Hindlimb muscle (tissue), 1 donor: ENCODE measurements around the gene SNAP47. TPM values are rescaled to one million over a fixed set of nuclear protein-coding genes. Genes with fewer than 3 reads are reported as not detected.
A peak's percentile ranks its signal among the peaks of the same experiment; 100 is the strongest.

ENCODE experiments used
- DNase-seq: peaks from one replicate; pipeline ENCODE4 v3.0.0-alpha.2; 2013
- polyA plus RNA-seq: library from polyadenylated mRNA; unstranded; fragments of 120-200 nt; gene quantifications from one replicate; pipeline ENCODE4 v1.2.1, GENCODE V29; 2013; ENCODE audit not compliant: insufficient read length

The SNAP47 gene
- polyA plus RNA-seq, 1 donor, result 35.2 TPM

DNA sequence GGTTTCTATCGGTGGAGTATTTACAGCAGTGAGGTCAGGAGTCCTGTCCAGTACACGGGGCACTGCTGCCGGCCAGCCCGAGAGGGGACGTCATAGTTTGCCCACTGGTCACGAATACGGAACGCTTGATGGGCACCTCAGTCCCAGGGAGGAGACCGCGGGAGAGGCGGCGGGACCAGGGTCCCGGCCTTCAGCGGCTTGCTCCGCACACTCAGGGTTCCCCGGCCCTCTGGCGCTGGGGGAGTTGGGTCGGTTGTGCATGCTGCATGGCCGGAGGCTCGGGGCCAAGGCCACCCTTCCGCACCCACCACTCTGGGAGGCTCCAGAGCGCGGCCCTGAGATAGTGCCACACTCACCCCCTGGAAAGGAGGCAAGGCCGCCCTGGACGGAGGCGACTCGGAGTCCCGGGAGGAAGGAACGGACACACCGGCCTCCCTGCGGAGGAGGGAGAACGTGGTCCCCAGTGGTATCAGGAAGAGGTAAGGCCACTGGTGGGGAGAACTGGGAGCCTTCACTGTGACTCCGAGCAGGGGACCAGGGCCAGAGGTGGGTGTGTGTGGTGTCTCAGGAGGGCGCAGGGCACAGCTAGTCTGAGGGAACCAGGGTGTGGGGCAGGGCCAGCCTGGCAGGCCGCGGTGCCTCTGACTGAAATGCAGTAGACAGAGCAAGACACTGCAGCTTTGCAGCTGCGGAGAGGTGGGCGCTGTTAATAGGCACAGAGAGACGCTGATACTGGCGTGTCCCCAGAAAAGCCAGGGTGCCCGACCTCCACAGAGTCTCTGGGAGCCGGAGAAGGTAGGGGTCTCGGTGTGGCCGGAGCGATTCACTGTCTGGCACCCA, 51.7 kb downstream of the SNAP47 start:
- DNase-seq, result no peak

DNA sequence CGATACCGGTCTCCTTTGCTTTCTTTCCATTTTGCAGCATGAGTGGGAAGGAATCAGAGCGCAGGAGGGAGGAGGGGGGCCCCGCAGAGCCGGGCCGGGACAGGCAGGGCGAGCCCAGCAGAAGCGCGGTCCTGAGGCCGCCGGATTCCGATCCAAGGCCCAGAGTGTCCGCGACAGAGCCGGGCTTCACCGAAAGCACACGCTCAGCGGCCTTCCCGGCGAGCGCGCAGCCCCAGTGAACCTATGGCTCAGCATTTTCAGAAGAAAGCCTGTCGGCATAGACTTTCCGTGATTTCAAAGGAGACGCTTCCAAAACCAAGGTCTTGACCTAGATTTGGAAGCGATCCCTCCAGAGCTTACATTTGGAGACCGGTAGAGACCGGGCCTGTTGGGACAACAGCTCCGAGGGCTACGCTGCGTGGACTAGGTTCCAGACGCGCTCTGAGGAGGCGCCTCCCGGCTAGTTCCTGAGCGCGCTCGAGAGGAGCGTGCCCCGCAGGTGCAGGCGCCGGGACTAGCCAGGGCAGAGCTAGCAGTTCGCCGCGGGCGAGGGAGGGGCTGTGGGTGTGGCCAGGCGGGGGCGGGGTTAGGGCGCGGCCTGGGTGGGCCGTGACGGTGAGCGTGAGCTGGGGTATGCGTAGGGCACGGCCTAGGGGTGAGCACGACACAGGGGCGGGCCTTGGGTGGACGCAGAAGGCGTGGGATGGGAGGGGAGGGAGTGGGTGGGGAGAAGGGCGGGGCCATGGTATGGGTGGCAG, 52.5 kb downstream of the SNAP47 start:
- DNase-seq, result peak; percentile 77

DNA sequence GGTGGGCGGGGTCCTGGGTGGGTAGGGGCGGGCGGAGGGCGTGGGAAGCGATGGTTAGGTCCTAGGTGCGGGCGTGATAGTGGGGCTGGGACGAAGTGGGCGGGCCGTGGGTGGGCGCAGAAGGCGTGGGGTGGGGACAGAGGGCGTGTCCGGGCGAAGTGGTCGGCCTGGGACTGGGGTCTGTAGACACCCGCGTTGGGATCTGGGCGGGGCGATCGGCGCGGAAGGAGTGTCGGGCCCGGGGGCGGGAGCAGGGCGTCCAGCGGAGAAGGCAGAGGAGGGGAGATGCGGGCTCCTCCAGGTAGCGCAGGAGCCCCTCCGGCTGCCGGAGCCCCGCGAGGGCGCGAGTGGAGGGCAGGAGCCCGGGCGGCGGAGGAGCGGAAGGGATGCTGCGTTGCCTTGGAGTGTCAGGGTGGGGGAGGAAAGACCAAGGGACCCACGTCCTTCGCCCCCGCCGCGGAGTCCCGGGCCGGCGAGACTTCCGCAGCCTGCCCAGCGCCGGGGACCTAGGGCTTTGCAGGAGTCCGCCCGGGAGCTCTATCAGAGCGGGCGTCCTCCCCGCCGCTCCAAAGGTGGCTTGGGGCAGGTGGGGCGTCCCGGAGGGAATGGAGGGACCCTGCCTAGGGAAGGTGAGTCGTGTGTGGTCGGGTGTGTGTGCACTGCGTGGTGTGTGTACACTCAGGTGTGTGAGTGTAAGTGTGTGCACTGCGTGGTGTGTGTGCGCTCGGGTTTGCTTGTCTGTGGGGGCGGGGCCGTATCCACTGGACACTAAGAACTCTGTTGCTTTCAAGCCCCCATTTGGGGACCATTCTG, 53.2 kb downstream of the SNAP47 start:
- peak; percentile 59 for DNase-seq

DNA sequence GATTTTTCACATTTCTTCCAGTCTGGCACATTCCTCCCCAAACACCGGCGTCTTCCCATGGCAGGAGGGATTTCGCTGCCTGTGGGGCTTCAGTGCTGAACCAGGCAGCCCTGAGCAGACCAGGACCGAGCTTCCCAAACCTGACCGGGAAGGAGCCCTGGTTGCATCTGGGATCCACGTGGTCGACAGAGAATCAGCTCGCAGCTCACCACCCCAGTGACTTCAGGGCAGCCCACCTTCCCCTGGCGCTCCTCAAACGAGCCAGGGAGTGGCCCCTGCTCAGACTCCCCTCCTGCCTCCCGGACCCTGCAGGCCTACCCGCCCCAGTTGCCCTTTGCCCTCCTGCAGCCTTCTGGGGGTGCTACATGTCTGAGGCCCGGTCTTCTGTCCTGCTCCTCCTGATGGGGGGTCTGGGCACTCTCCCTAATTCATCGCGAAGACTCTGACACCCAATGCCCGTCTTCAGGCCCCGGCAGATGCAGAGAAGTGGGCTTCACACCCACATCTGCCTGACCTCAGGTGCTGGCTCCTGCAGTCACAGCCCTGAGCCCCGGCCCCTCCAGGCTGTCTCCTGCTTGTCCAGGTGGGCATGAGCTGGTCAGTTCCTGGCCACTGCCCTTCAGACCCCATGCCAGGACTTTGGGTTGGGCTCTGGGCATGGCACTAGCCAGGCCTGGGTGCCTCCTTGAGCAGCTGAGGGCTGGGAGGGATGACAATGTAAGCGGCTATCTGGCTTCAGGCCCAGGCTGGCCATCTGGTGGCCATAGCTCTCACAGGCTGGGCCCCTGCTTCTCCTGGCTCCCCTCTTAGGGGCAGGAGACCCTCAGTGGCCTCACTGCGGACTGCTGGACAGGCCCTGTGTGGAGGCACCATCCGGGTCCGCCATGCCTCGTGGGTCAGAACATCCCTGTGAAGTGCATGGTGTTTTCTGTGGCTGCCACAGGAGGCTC, 54.1 kb downstream of the SNAP47 start:
- DNase-seq, result no peak

DNA sequence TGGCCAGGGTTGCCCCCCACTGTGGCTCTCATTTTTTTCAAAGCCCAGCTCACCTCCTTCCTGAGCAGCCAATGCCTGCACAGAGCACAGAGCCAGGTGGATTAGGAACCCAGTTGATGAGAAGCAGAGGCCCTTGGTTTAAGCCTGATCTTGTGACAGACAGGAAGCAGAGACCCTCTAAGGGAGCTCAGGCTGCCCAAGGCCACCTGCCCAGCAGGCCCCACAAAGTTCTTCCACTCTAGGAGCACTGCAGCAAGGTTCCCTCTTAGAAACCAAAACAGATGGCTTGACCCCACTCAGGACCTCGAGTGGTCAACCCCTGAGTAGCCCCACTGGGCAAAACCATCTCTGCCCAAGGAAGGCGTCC, 54.8 kb downstream of the SNAP47 start:
- no peak for DNase-seq

DNA sequence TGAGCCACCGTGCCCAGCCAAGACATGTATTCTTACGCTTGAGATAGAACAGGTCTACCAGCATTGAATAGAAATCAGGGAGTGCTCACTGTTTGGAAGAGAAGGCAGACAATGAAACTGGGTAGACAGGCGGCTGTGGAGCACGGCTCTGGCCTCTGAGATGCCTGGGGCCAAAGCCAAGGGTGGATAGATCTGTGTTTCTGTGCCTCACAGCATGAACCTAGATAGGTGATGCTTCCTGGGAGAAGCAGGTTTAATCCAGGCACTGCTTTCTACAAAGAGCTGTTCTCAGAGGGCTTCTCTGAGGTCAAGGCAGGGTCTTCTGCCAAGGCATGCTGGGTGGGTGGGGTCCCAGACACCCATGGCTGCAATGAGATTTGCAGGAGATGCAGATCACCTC, 55.6 kb downstream of the SNAP47 start:
- DNase-seq, result no peak

DNA sequence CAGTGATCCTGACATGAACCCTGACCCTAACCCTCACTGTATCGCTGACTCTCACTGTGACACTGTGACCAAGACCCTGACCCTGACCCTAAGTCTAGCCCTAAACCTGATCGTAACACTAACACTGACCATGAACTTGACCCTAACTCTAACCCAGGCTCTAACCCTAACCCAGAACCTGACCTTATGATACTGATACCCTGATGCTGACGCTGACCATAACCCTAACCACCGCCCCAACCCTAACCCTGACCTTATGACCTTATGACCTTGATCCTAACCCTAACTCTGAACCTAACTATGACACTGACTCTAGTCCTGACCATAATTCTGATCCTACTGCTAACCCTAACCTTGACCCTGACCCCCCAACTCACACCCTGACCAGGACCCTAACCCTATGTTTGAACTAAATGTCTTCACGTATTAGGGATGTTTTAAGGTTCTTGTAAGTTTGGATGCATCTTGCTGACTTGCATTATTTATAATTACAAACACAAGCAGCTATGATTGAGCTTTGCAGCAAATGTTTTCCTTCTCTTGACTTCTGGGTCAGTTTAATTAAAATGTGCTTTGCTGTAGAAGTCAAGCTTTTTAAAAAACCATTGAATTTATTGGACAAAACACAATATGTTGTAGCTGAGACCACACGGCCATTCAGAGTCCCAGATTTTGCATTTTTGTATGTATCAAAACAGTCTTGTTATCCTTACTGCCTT, 56.3 kb downstream of the SNAP47 start:
- no peak for DNase-seq

DNA sequence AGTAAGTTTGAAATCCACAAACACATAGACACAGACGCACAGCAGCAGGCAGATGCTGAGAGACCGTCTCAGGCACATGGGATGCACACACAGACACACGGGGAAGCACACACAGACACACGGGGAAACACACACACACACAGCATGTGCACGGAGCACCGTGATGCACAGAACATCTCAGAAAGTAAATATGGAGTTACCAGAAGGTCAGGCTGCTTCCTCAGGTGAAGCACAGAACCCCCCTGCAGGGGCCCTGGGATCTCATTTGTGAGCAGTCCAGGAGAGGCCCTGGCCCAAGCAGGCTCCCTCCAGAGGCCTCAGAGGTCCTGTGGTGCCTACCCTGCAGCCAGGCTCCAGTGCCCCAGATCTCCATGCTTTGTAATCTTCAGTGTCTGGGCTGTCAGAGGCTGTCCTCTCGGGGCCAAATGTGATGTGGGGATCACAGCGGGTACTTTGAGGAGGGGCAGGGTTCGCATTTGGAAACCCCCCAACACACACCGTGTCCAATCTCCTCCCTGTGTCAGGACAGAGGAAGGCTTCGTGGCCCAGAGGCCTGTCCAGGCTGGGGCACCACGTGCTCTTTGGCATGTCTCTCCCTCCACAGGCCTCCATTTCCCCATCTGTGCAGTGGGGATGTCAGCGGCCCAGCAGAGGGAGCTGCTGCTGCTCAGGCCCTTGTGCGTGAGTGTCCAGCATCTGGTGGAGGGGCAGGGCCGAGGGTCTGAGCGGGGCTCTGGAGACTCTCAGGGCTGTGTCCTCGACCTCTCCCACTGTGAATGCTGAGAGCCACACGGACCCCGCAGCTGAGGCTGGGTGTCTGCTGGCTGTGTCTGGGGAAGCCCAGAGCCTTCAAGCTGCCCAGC, 57.2 kb downstream of the SNAP47 start:
- DNase-seq, result no peak

DNA sequence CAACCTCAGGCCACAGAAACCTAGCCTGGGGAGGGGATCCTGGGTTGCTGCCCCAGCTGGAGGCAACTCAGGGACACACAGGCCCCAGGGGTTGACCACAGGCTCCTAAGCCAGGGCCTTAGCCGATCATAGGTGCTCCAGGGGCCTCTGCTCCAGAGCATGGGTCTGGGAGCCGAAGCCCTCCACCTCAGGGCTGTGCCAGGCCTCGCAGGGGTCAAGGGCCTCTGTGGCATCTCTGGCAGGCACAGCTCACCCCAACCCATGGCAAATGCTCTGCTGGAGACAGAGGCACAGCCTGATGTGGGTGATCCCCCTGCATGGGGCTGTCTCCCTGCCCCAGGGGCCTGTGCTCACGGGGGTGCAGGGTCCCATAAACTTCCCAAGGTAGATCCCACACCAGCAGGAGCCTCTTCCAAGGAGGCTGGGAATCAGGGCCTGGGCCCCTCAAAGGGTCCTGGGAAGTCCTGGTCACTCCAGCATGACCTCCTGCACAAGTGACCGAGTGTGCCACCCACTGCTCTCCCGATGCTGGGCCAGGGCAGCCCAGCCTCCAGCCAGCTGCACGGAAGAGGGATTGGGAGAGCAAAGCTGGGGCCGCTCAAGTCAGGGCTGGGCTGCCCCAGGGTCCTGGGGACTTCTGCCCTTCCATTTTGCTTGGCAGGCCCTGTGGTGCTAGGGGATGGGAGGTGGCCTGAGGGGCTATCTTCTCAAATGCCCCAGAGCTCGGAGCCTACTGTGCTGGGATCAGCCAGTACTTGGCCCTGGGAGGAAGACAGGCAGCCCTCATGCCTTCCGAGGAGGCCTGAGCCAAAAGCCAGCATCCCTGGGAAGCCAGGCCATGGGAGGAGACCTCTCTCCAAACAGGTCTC, 58.1 kb downstream of the SNAP47 start:
- DNase-seq, result no peak

DNA sequence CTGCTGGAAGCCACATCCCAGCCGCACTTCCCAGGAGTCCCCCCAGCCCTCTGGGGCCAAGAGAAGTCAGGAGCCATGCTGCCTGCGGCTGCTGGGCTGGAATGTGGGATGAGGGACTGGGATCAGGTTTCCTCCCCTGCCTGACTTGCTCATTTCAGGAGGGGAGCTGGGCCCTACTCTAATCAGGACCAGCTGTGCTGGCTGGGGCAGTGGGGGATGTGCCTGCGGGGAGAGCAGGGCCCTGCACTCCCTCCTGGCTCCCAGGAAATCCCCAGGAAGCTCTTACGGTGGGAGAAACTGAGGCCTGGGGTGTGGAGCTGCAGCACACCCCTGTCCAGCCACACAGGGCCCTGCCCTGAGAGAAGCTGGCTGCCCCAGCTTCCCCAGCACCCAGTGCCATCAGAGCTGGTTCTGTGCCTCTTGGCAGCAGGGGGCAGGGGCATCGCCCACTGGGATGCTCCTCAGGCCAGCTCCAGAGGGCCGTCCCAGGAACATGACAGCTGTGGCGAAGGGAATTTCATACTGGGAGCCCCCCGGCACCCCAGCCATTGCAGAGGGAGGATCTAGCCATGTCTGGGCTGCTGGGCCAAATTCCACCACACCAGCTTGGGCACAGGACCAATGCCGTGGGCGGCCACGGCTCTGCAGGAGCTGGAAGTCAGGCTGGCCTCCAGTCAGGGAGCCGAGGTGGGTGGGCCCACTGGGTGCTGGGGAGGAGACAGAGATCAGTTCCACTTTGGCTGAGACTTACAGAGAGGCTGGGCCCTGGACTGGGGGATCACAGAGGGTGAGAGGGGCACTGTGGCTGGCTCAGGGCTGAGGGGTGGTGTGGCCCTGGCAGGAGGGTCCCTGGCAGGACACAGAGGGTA, 58.9 kb downstream of the SNAP47 start:
- peak; percentile 78 for DNase-seq

DNA sequence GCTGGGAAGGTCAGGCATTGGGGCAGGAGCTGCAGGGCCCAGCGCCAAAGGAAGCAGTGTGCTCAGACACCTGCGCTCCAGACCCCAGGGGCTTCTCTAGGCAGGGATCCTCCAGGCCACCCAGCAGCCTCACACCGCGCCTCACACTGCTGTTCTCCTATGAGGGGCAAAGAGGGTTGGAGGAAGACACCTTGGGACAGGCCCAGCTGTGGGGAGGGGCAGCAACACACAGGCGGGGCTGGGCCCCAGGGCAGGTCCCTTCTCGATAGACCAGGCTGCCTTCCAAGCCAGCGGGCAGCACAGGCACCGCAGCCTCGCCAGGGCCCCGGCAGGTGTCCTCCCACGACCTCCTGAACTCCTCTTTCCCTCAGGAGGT, 59.6 kb downstream of the SNAP47 start:
- no peak for DNase-seq

DNA sequence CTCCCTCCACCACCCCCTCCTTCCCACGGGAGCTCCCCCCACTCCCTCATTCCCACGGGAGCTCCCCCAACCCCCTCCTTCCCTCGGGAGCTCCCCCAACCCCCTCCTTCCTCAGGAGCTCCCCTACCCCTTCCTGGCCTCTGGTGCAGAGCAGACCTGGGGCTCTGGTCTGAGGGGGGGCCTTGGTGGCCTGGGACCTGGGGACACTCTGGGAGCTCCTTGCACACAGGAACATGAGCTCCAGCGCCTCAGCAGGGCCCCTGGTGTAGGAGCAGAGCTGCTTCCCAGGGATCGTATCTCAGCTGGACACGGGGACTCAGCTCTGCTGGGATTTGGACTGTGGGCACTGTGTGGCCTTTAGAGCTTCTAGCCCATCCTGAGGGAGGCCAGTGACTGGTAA, 60.5 kb downstream of the SNAP47 start:
- no peak for DNase-seq

DNA sequence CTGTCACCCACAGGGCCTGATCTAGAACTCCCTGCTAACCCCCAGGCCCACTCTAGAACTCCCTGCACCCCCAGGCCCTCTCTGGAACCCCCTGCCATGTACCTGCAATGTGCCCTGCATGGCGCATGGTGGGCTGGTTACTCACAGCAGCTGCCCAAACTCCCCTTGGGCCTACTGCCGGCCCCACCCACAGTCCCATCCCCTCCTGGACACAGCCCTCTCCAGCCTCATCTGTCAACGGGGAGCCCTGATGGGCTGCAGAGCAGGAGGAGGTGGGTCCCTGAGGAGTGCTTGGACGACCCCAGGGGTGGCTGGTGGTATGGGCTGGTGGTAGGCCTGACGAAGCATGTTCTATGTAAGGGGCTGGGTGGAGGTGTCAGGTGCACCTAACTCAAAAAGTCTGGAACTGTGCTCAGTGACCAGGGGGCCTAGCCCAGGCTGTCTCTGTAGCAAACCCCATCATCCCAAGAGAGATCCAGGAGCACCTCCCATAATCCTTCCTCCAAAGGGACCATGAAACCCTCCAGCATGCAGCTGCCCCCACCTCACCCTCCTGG, 61.2 kb downstream of the SNAP47 start:
- DNase-seq, result no peak

DNA sequence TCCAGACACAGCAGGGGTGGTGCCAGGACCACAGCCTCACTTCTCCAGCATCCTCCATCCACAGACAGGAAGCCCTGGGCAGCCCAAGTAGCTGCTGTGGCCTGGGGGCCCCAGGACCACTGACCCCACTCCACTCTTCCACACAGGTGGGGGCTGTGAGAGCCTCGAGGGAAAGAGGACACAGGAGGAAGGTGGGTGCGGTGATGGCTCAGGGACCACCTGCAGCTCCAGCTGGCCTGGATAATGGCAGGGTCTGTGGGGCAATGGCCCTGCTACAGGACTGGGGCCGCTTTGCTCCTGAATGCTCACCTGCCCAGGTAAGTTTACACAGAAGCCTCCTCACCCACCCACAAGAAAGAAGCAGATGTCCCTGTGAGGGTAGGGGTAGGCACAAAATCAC, 61.9 kb downstream of the SNAP47 start:
- DNase-seq, result no peak

DNA sequence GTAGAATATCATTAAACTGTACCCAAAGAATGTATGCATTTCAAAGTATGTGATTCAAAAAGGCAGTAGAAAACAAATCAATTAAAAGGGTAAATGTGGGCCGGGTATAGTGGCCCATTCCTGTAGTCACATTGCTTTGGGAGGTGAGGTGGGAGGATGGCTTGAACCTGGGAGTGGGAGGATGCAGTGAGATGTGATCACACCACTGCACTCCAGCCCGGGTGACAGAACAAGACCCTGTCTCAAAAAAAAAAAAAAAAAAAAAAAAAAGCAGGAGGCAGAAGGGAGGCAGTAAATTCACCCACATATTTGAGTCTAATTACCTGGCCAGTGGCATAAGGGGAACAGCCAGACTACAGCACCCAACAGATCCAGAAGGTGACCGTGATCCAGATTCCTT, 62.4 kb downstream of the SNAP47 start:
- DNase-seq, result no peak

DNA sequence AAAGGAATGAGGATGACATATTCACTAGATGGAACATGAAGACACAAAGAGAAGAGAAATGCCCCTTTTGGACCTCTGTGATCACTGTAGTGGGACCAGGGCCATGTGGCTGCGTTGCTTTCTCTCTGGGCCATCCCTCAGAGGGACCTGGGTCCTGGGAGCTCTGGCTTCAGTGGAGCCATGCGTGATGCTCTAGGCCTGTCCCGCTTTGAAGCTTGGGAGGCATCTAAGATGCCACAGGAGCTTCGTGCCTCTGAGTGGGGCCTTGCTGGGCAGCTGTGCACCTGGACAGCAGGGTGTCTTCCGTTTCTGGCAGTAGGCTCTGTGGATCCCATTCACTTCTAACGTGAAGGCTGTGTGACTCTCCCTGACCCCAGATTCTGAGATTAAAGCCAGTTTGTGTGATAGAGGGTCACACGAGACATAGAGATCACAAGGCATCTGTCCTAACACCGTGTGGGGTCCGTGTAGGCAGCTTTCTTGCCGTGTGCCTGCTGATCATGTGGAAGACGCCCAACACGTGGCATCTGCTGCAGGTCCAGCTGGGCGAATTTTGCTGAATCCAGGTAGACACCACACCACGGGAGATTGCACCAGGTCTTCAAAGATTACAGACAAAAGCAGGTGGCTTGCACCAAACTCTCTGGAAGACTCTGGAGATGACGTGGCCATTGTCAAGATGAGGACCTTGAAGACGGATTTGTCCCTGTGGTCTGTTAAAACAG, 63.0 kb downstream of the SNAP47 start:
- DNase-seq, result no peak

DNA sequence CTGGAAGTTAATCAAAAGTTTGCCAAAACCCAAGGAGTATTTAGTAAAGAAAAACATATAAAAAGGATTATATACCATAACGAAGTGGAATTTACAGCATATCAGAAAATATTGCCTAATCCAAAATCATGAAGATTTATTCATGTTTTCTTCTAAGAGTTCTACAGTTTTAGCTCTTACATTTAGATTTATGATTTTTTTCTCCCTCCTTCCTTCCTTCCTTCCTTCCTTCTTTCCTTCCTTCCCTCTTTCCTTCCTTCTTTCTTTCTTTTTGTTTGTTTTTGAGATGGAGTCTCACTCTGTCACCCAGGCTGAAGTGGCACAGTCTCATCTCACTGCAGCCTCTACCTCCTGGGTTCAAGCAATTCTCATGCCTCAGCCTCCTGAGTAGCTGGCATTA, 64.5 kb downstream of the SNAP47 start:
- no peak for DNase-seq
